GM21367 (cell line): ENCODE results near the gene DLG2.
"Not testable (repeated sequence)": the region's sequence is repeated elsewhere in the genome, so short reads cannot be mapped to it uniquely, and the experiment has no call there.

ENCODE experiments used
- ATAC-seq: cut with Tn5 transposase; IDR thresholded peaks from one replicate; pipeline ENCODE4 v1.9.1; 2021; ENCODE audit not compliant: unreplicated experiment

Gene DLG2

GRCh38 chr11:85647078-85647477, 19.9 kb upstream of the DLG2 start:
- peak; percentile 3 for ATAC-seq

DNA sequence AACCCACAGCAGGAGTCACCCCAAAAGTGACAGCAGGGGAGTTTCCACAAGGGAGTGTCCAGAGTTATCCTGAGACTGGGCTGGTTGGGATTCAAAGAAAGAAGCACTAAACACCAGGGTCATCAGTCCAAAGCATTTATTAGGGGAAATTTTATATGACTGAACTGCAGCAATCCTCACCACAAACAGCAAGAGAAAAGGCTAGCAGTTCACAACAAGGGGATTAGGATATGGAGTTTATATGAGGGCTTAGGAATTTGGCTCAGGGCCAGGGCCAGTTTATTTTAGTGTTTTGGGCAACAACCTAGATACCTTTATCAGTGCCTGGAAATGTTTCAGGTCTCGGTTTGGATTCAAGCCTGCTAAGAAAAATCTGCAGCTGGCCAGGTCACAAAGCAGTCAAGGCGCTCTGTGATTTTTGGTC, 16.1 kb upstream of the DLG2 start:
- ATAC-seq: no peak

DNA sequence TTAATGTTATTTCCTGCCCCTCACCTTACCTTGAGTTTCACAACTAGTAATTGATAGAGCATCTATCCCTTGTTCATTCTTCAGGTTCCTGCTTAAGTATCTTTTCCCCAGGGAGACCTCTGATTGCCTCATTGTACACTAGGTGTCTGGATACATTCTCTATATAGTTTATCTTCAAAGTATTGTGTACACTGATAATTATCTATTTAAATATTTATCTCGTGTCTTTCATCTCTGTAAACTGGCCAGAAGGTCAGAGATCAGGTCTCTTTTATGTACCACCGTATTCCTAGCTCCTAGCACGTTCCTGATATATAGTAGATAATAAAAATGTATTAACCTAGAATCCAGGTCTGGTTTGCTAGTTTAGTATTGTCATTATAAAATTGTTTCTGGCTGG, 7.6 kb upstream of the DLG2 start:
- ATAC-seq: no peak

GRCh38 chr11:85628771-85629341, 1.7 kb upstream of the DLG2 start:
- ATAC-seq: peak; percentile 12

DNA sequence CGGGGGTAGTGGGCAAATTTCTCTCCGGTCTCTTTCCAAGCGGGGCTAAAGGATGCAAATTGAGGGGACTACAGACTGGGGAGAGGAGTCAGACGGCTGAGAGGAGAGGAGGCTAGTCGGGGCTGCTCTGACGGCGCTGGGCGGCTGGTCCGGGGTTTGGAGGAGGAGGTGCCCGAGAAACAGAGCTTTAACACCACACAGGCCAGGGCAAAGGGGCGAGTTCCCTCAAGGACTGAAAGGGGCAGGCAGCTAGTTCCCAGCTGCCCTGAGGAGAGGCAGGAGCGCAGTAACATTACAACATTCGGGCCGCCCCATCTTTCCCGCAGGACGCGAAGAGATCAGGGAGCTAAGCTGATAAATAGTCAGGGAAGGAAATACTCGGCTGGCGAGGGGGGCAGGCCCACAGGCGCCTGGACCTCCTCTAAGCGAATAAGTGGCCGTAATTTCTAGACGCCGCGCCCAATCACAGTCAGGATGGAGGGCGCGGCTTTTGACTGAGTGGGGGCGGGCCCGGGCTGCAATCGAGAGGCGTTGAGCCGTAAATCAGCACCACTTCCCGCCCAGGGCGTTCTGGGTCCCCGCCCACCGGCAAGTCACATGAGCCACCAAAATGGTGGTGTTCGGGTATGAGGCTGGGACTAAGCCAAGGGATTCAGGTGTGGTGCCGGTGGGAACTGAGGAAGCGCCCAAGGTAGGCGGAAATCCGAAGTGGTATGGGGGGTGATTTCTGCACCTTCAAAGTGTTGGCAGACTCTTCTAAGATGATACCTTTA, 1.0 kb upstream of the DLG2 start, which contains the start of gene TMEM126B:
TSS of gene TMEM126B (plus strand) at position 596 of the 773 bp plus-strand sequence. CDS start at position 611, 15 bp downstream.
- ATAC-seq: peak; percentile 99

DNA sequence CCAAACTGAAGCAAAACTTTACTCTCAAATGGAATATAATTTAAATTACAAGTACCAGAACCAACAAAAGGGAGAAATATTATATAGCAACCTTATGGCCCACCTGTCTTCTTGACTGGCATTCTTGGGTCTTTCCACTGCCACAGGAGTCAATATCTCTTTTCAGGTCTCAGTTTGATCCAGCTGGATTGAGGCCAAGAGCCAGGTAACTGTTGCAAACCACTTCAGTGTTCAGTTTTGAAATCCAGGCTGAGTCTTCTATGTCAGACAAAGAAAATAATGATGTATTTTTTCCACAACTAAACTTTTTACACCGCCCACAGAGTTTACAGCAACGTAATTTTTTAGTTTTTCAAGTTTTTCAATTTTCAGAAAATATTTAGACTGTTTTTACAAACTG, 648 bp downstream of the DLG2 start:
- no peak for ATAC-seq

DNA sequence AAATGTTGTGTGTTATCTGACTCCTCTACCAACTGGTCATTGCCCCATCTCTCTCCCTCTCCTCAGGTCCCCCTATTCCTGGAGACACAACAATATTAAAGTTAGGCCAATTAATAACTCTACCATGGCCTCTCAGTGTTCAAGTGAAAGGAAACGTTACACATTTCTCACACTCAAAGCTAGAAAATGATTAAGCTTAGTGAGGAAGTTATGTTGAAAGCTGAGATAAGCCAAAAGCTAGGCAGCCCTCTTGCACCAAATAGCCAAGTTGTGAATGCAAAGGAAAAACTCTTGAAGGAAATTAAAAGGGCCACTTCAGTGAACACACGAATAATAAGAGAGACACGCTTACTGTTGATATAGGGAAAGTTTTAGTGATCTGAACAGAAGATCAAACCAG, 6.9 kb downstream of the DLG2 start:
- ATAC-seq: no peak

GRCh38 chr11:85619499-85619898, 7.6 kb downstream of the DLG2 start:
- ATAC-seq: no peak

DNA sequence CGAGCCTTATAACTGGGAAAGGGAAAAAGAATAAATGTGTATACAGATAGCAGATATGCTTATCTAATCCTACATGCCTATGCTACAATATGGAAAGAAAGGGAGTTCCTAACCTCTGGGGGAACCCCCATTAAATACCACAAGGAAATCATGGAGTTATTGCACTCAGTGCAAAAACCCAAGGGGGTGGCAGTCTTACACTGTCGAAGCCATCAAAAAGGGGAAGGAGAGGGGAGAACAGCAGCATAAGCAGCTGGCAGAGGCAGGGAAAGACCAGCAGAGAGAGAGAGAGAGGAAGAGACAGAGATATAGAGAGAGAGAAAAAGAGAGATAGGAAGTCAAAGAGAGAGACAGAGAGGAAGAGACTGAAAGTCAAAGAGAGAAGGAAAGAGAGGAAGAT, 15.5 kb downstream of the DLG2 start:
- ATAC-seq: not testable (repeated sequence)

GRCh38 chr11:85609286-85609685, 17.9 kb downstream of the DLG2 start:
- ATAC-seq: not testable (repeated sequence)

DNA sequence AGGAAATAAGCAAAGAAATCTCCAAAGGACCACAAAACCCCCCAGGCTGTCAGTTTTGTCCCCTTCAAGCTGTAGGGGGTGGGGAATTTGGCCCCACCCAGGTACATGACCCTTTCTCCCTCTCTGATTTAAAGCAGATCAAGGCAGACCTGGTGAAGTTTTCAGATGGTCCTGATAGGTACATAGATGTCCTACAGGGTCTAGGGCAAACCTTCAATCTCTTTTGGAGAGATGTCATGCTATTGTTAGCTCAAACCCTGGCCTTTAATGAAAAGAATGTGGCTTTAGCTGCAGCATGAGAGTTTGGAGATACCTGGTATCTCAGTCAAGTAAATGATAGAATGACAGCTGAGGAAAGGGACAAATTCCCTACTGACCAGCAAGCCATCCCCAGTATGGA, 18.5 kb downstream of the DLG2 start:
- ATAC-seq: not testable (repeated sequence)

DNA sequence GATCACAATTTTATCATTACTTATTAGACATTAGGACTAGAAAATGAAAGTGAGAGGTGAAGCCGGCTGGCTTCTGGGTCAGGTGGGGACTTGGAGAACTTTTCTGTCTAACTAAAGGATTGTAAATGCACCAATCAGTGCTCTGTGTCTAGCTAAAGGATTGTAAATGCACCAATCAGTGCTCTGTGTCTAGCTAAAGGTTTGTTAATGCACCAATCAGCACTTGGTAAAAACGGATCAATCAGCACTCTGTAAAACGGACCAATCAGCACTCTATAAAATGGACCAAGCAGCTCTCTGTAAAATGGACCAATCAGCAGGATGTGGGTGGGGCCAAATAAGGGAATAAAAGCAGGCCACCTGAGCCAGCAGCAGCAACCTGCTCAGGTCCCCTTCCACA, 20.9 kb downstream of the DLG2 start:
- ATAC-seq: not testable (repeated sequence)

DNA sequence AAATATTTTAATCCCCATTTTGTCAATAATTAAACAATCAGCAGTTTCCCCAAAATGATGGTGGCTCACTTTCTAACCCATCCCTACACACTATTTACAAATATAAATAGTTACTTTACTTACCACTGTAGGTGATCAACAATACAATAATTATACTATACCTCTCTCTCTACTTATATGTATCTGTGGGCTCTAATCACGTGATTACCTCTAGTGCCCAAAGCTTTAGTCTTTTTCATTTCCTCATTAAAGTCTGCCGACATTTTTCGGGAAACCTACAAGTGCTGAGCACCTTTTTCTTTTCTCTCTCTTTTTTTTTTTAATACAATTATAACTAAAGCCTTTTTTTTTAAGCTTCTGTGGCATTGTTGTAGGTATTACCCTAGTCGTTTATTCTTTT, 23.9 kb downstream of the DLG2 start:
- ATAC-seq: no peak

- no peak for ATAC-seq
Measured at GRCh38 chr11:85602526-85603213, 24.5 kb downstream of the DLG2 start.

- ATAC-seq: no peak
Measured at GRCh38 chr11:85599083-85599482, 28.1 kb downstream of the DLG2 start.

DNA sequence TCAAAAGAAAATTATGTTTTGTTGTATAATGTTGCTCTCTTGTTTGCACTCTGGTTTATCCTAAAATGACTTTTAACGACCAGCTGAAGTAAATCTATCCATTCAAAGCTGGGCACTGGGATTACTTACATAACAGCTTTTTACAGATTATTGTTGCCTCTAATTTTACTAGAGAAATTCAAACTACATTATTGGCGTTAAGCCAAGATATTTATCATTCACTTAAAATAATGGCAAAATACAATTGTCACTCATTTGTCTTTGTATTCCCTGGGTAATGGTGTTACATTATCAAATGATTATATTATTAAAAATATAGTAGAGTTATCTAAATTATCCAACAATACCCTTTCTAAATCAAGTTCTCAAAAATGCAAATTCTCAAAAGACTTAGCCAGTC, 30.3 kb downstream of the DLG2 start:
- no peak for ATAC-seq

GRCh38 chr11:85595285-85595884, 31.8 kb downstream of the DLG2 start:
- peak; percentile 77 for ATAC-seq

- ATAC-seq: no peak
Measured at GRCh38 chr11:85590848-85591483, 36.2 kb downstream of the DLG2 start.

- ATAC-seq: no peak
Measured at GRCh38 chr11:85589373-85589772, 37.8 kb downstream of the DLG2 start.

GRCh38 chr11:85582111-85582510, 45.0 kb downstream of the DLG2 start:
- no peak for ATAC-seq

- ATAC-seq: no peak
Measured at GRCh38 chr11:85575388-85575787, 51.8 kb downstream of the DLG2 start.
